Fibroblast of lung (primary cell): ENCODE data around the gene SLC26A6. TPM values are rescaled to one million over a fixed set of nuclear protein-coding genes. Genes with fewer than 3 reads are reported as not detected.

Source experiments
- DNase-seq, 2 donors: peaks; one replicate each; pipeline versions ENCODE4 v3.0.0 to v3.0.0-alpha.2; 2010; ENCODE audit warnings: low read depth in 2 of 2
- H2AFZ ChIP-seq: 2 replicates; pipeline ENCODE4 v1.5.1; 2012; ENCODE audit warnings: low read length, control low read depth, inconsistent platforms
- H3K27ac ChIP-seq: 2 replicates; pipeline ENCODE4 v1.5.1; 2011; ENCODE audit warnings: low read length, control low read depth; ENCODE audit not compliant: insufficient read depth
- H3K27me3 ChIP-seq: 2 replicates; pipeline ENCODE4 v1.5.1; 2011; ENCODE audit warnings: mild to moderate bottlenecking, low read length; ENCODE audit not compliant: control insufficient read depth, insufficient read depth
- H3K36me3 ChIP-seq: 2 replicates; pipeline ENCODE4 v1.5.1; 2011; ENCODE audit warnings: low read length; ENCODE audit not compliant: control insufficient read depth, insufficient read depth
- H3K4me1 ChIP-seq: 2 replicates; pipeline ENCODE4 v1.5.1; 2011; ENCODE audit warnings: low read length; ENCODE audit not compliant: control insufficient read depth, insufficient read depth; ENCODE audit errors: extremely low read depth
- H3K4me2 ChIP-seq: 2 replicates; pipeline ENCODE4 v1.5.1; 2011; ENCODE audit warnings: low read length, control low read depth; ENCODE audit not compliant: insufficient read depth; ENCODE audit errors: extremely low read depth
- H3K4me3 ChIP-seq, 4 experiments: fragments of 200-600 bp in 1 of 4; sonication (generic) in 1 of 4; replicated peaks in 1 of 4; 2 replicates each; pipeline ENCODE4 v1.5.1; 2011 to 2016; ENCODE audit warnings: low read length in 4 of 4, low read depth in 3 of 4, mild to moderate bottlenecking in 3 of 4, control low read depth in 2 of 4, inconsistent platforms in 1 of 4, mixed read lengths in 1 of 4; ENCODE audit not compliant: insufficient read depth in 1 of 4; ENCODE audit errors: control extremely low read depth in 1 of 4
- H3K79me2 ChIP-seq: 2 replicates; pipeline ENCODE4 v1.5.1; 2012; ENCODE audit warnings: mild to moderate bottlenecking, low read length, inconsistent platforms; ENCODE audit not compliant: control insufficient read depth, insufficient read depth
- H3K9ac ChIP-seq: 2 replicates; pipeline ENCODE4 v1.5.1; 2011; ENCODE audit warnings: mild to moderate bottlenecking, low read length, control low read depth; ENCODE audit not compliant: insufficient read depth
- H3K9me3 ChIP-seq: 2 replicates; pipeline ENCODE4 v1.5.1; 2012; ENCODE audit warnings: low read depth, low read length; ENCODE audit not compliant: control insufficient read depth, insufficient read depth
- H4K20me1 ChIP-seq: 2 replicates; pipeline ENCODE4 v1.5.1; 2011; ENCODE audit warnings: low read length; ENCODE audit not compliant: control insufficient read depth, insufficient read depth; ENCODE audit errors: extremely low read depth
- CTCF ChIP-seq, 2 donors: IDR thresholded peaks in 1 of 2; conservative IDR thresholded peaks in 1 of 2; 1 replicate in 1 of 2; 2 replicates in 1 of 2; pipeline ENCODE4 v1.5.1; 2011 to 2012; ENCODE audit warnings: low read length in 2 of 2, control low read depth in 1 of 2, inconsistent platforms in 1 of 2, low read depth in 1 of 2, mild to moderate bottlenecking in 1 of 2
- EZH2 ChIP-seq: IDR thresholded peaks from 2 replicates; pipeline ENCODE4 v1.5.1; 2012; ENCODE audit warnings: low read length, control low read depth, mild to moderate bottlenecking; ENCODE audit errors: missing control alignments
- polyA plus RNA-seq, 2 donors: library from polyadenylated mRNA; depleted of rRNA in 1 of 2; stranded (reverse) in 1 of 2; unstranded in 1 of 2; fragments of >200 nt; gene quantifications; 2 replicates each; pipeline ENCODE4 v1.2.1, GENCODE V29; 2011 to 2012; ENCODE audit warnings: missing spikeins in 1 of 2
- total RNA-seq: library from RNA; depleted of rRNA; stranded (reverse); fragments of >200 nt; gene quantifications from 2 replicates; pipeline ENCODE4 v1.2.1, GENCODE V29; 2014

The SLC26A6 gene
- total and polyA plus RNA-seq, 2 donors (not counting 1 experiment from before 2014, with no cell fraction given): 20.9 to 36.3 TPM

GRCh38 chr3:48633743-48634142 is 1.5 kb downstream of the SLC26A6 start:
- TF ChIP-seq CTCF (conservative IDR thresholded peaks at IDR 0.05 in 1 of 2, IDR thresholded peaks at IDR 0.05 in 1 of 2; ENCODE audit: low read depth in 1 of 2, low read length in 2 of 2) (no peak), EZH2 (no peak)
- H2AFZ ChIP-seq: no peak overlapping the region
- H3K4me2 ChIP-seq: no peak overlapping the region
- H3K36me3 ChIP-seq: peaks cover 26% of the 10 kb centered on the region
- H3K4me3 ChIP-seq: peak overlapping the region in 2 of 4 experiments; percentile 79 to 94
- no peak overlapping the region for H3K9ac ChIP-seq
- H4K20me1 ChIP-seq: no peaks in the 10 kb centered on the region
- DNase-seq: no peak
- no peak overlapping the region for H3K27ac ChIP-seq
- H3K79me2 ChIP-seq: peaks cover 6% of the 10 kb centered on the region
- H3K9me3 ChIP-seq: no peaks in the 10 kb centered on the region
- H3K4me1 ChIP-seq: peaks cover 6% of the 10 kb centered on the region
- H3K27me3 ChIP-seq: no peaks in the 10 kb centered on the region

GRCh38 chr3:48633256-48633655 is 2.0 kb downstream of the SLC26A6 start:
- DNase-seq: no peak
- Histone ChIP-seq H4K20me1 (no peaks in the 10 kb centered on the region), H3K9ac (no peak overlapping the region), H3K4me2 (no peak overlapping the region), H2AFZ (no peak overlapping the region), H3K4me3 (no peak overlapping the region), H3K9me3 (no peaks in the 10 kb centered on the region), H3K27ac (no peak overlapping the region), H3K4me1 (peaks cover 6% of the 10 kb centered on the region), H3K27me3 (no peaks in the 10 kb centered on the region), H3K79me2 (peaks cover 6% of the 10 kb centered on the region), H3K36me3 (peaks cover 26% of the 10 kb centered on the region)
- TF ChIP-seq EZH2: no peak
- TF ChIP-seq CTCF (conservative IDR thresholded peaks at IDR 0.05 in 1 of 2, IDR thresholded peaks at IDR 0.05 in 1 of 2; ENCODE audit: low read depth in 1 of 2, low read length in 2 of 2): no peak

GRCh38 chr3:48631516-48632448 is 3.5 kb downstream of the SLC26A6 start:
- Histone ChIP-seq H3K4me2 (no peak overlapping the region), H3K9ac (no peak overlapping the region), H3K4me3 (no peak overlapping the region), H3K27ac (no peak overlapping the region), H3K79me2 (peaks cover 6% of the 10 kb centered on the region), H3K4me1 (peaks cover 6% of the 10 kb centered on the region), H3K9me3 (no peaks in the 10 kb centered on the region), H2AFZ (no peak overlapping the region), H3K27me3 (no peaks in the 10 kb centered on the region), H3K36me3 (peaks cover 30% of the 10 kb centered on the region), H4K20me1 (no peaks in the 10 kb centered on the region)
- no peak for TF ChIP-seq EZH2
- no peak for TF ChIP-seq CTCF (conservative IDR thresholded peaks at IDR 0.05 in 1 of 2, IDR thresholded peaks at IDR 0.05 in 1 of 2; ENCODE audit: low read depth in 1 of 2, low read length in 2 of 2)
- DNase-seq: no peak
